Kidney epithelial cell (primary cell): Measurements from ENCODE around the gene SUGCT. TPM values are rescaled to one million over a fixed set of nuclear protein-coding genes. Genes with fewer than 3 reads are reported as not detected.

Source experiments
- DNase-seq: peaks from one replicate; pipeline ENCODE4 v3.0.0-alpha.2; 2010; ENCODE audit warnings: low read depth
- H3K27me3 ChIP-seq: 2 replicates; pipeline ENCODE4 v1.6.0; 2011; ENCODE audit warnings: low read length; ENCODE audit not compliant: control insufficient read depth, insufficient read depth
- H3K36me3 ChIP-seq: 2 replicates; pipeline ENCODE4 v1.5.1; 2011; ENCODE audit warnings: low read length; ENCODE audit not compliant: control insufficient read depth, insufficient read depth
- H3K4me3 ChIP-seq: 2 replicates; pipeline ENCODE4 v1.5.1; 2011; ENCODE audit warnings: low read depth, mild to moderate bottlenecking, control low read depth, low read length
- CTCF ChIP-seq: IDR thresholded peaks from 2 replicates; pipeline ENCODE4 v1.5.1; 2011; ENCODE audit warnings: mild to moderate bottlenecking, moderate library complexity, low read length, control low read depth, inconsistent platforms; ENCODE audit not compliant: insufficient read depth, poor library complexity, severe bottlenecking
- total RNA-seq: library from RNA; depleted of rRNA; stranded (reverse); fragments of >200 nt; gene quantifications from 2 replicates; pipeline ENCODE4 v1.2.3, GENCODE V29; 2015

SUGCT gene
- total RNA-seq, 1 donor from 2014 or later = 4.0 TPM

GRCh38 chr7:40097728-40098127 is 37.1 kb upstream of the SUGCT start:
- no peak for TF ChIP-seq CTCF
- Histone ChIP-seq H3K4me3 (no peak overlapping the region), H3K36me3 (peaks cover 3% of the 10 kb centered on the region), H3K27me3 (no peaks in the 10 kb centered on the region)
- no peak for DNase-seq

DNA sequence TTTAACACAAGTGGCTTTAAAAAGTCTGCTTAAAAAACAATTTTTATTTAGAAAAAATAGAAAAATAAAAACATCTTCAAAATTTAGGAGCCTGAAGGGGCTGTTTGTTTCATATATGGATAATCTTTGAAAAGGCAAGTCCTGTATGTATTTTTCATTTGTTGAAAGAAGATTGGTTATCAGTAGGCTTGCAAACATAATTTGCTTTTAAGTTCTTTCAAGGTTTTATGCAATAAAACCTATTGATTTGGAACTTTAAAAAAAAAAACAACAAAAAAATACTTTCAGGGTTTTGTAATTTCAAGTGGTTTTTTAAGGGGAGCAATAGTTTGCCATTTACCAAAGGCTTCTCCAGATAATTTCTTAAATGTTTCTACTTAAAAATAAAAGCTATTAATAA is 36.0 kb upstream of the SUGCT start:
- no peak for DNase-seq
- Histone ChIP-seq H3K36me3 (no peaks in the 10 kb centered on the region), H3K4me3 (no peak overlapping the region), H3K27me3 (no peaks in the 10 kb centered on the region)
- no peak for TF ChIP-seq CTCF

DNA sequence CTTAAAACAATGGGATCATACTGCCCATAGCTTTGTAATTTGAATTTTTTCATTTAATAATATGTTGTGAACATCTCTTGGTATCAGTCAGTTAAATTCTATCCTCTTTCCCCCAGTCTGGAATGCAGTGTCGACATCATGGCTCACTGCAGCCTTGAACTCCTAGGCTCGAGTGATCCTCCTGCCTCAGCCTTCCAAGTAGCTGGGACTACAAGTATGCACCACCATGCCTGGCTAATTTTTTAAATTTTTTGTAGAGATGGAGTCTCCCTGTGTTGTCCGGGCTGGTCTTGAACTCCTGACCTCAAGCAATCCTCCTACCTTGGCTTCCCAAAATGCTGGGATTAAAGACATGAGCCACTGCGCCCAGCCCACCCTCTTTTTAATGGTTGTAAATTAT is 35.0 kb upstream of the SUGCT start:
- H3K4me3 ChIP-seq = no peak overlapping the region
- H3K36me3 ChIP-seq = no peaks in the 10 kb centered on the region
- no peak for DNase-seq
- TF ChIP-seq CTCF = no peak
- H3K27me3 ChIP-seq = no peaks in the 10 kb centered on the region

GRCh38 chr7:40101201-40101600 is 33.6 kb upstream of the SUGCT start:
- no peak overlapping the region for H3K4me3 ChIP-seq
- no peaks in the 10 kb centered on the region for H3K36me3 ChIP-seq
- TF ChIP-seq CTCF = no peak
- H3K27me3 ChIP-seq = no peaks in the 10 kb centered on the region
- DNase-seq = no peak

DNA sequence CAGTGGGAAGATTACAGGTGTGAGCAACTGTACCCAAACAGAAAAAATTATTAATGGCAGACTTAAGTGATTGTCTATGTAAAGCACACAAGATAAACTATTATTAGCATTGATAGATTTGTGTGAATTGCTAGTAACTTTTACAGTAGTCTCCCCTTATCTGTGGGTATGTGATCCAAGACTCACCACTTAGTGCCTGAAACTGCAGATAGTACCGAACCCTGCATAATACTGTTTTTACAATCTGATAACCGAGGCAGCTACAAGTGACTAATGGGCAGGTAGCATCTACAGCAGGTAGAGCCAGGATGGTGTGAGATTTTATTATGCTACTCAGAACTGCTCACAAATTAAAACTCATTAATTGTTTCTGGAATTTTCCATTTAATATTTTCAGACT is 31.9 kb upstream of the SUGCT start:
- TF ChIP-seq CTCF = no peak
- no peak for DNase-seq

GRCh38 chr7:40105879-40106473 is 28.8 kb upstream of the SUGCT start:
- Histone ChIP-seq H3K36me3 (no peaks in the 10 kb centered on the region), H3K27me3 (no peaks in the 10 kb centered on the region), H3K4me3 (no peak overlapping the region)
- DNase-seq = no peak
- no peak for TF ChIP-seq CTCF

More for the DNA sequence above, 31.9 kb upstream of the SUGCT start:
- Histone ChIP-seq H3K27me3 (no peaks in the 10 kb centered on the region), H3K36me3 (no peaks in the 10 kb centered on the region), H3K4me3 (no peak overlapping the region)
